Spleen (tissue), 11 donors: Measurements from ENCODE around the gene TSPO. TPM values are rescaled to one million over a fixed set of nuclear protein-coding genes. Genes with fewer than 3 reads are reported as not detected.

Experiments used
- DNase-seq: peaks from one replicate; pipeline ENCODE4 v3.0.0-alpha.2; 2020
- H3K27ac ChIP-seq, 8 donors: fragments of 200-600 bp; sonication (generic) in 7 of 8; 1 replicate in 4 of 8; 2 replicates in 4 of 8; pipeline versions ENCODE4 v1.5.0 to v1.8.0; 2016 to 2021; ENCODE audit warnings: inconsistent platforms in 4 of 8, mild to moderate bottlenecking in 4 of 8, moderate library complexity in 1 of 8
- H3K27me3 ChIP-seq, 7 donors: fragments of 200-600 bp; sonication (generic) in 6 of 7; replicated peaks in 1 of 7; 1 replicate in 4 of 7; 2 replicates in 3 of 7; pipeline versions ENCODE4 v1.5.0 to v1.8.0; 2016 to 2021; ENCODE audit warnings: inconsistent platforms in 3 of 7, mild to moderate bottlenecking in 1 of 7
- H3K36me3 ChIP-seq, 6 donors: fragments of 200-600 bp; sonication (generic) in 5 of 6; 1 replicate in 4 of 6; 2 replicates in 2 of 6; pipeline versions ENCODE4 v1.5.0 to v1.8.0; 2016 to 2021; ENCODE audit warnings: inconsistent platforms in 2 of 6
- H3K4me1 ChIP-seq, 6 donors: fragments of 200-600 bp; sonication (generic) in 5 of 6; 1 replicate in 3 of 6; 2 replicates in 3 of 6; pipeline versions ENCODE4 v1.5.0 to v1.8.0; 2016 to 2021; ENCODE audit warnings: inconsistent platforms in 3 of 6
- H3K4me3 ChIP-seq, 8 donors: fragments of 200-600 bp; sonication (generic) in 7 of 8; 1 replicate in 4 of 8; 2 replicates in 4 of 8; pipeline versions ENCODE4 v1.5.0 to v1.8.0; 2016 to 2021; ENCODE audit warnings: inconsistent platforms in 4 of 8, mild to moderate bottlenecking in 4 of 8, moderate library complexity in 2 of 8
- H3K9me3 ChIP-seq, 8 donors: fragments of 200-600 bp; sonication (generic) in 7 of 8; 1 replicate in 4 of 8; 2 replicates in 4 of 8; pipeline versions ENCODE4 v1.5.0 to v1.8.0; 2016 to 2021; ENCODE audit warnings: inconsistent platforms in 4 of 8
- POLR2A ChIP-seq, 3 donors: fragments of 450-650 bp; IDR thresholded peaks; one replicate each; pipeline ENCODE4 v1.5.1; 2017; ENCODE audit warnings: antibody characterized with exemption in 3 of 3, mild to moderate bottlenecking in 1 of 3
- POLR2AphosphoS5 ChIP-seq, 3 donors: sonication (generic); formaldehyde crosslinking; IDR thresholded peaks; one replicate each; pipeline ENCODE4 v1.5.1; 2017; ENCODE audit warnings: antibody characterized with exemption in 3 of 3
- WGBS, 5 donors: extraction: QIAGEN DNeasy Blood & Tissue Kit in 3 of 5; methylation state at CpG; one replicate each; pipeline versions ENCODE4 v1.1.5 to v1.1.7; 2013 to 2018; 5-methylcytosine and 5-hydroxymethylcytosine counted together
- intact Hi-C: fragments of 100-400 bp; cut with DNase I; formaldehyde crosslinking; loops from one replicate; pipeline ENCODE4 v1.15.0; 2023; ENCODE audit warnings: low total_unique reads
- polyA plus RNA-seq, 3 donors: library from polyadenylated mRNA; stranded (reverse); fragments of 200-250 nt; gene quantifications; one replicate each; pipeline ENCODE4 v1.2.1, GENCODE V29; 2013
- total RNA-seq, 7 donors: library from RNA; depleted of rRNA in 3 of 7; stranded (reverse); fragments of >200 nt in 3 of 7; fragmentation: NEBNext Ultra II Directional in 4 of 7; extraction: Animal tissue kit (Norgen Biotek cat#: 25700) in 4 of 7; gene quantifications; one replicate each; pipeline versions ENCODE4 v1.1.0 to v1.2.1, GENCODE V29; 2016 to 2021
- TF ChIP-seq, protein P1 (sequence below), 11 experiments: fragments of 200-600 bp in 7 of 11; fragments of 450-650 bp in 4 of 11; sonication (generic) in 4 of 11; IDR thresholded peaks in 8 of 11; conservative IDR thresholded peaks in 3 of 11; 1 replicate in 7 of 11; 2 replicates in 4 of 11; pipeline versions ENCODE4 v1.4.0 to v1.8.0; 2016 to 2021; ENCODE audit warnings: antibody characterized with exemption in 11 of 11, inconsistent platforms in 4 of 11, mild to moderate bottlenecking in 1 of 11
- donor health status: healthy with polysubstance abuse.
- donor health status: DM: no; HTN: no; CAD: no; lungs with moderate emphysema.
- donor health status: DM: no; HTN: no; CAD: no.
- donor health status: Bipolar disorder and iron deficiency.
- donor health status: healthy.
- donor health status: DM: no; HTN: no; CAD: no.
- donor health status: DM: yes; HTN: yes; CAD: no.

The TSPO gene
- total and polyA plus RNA-seq, 10 donors: 90.1 to 596 (median 152) TPM

DNA sequence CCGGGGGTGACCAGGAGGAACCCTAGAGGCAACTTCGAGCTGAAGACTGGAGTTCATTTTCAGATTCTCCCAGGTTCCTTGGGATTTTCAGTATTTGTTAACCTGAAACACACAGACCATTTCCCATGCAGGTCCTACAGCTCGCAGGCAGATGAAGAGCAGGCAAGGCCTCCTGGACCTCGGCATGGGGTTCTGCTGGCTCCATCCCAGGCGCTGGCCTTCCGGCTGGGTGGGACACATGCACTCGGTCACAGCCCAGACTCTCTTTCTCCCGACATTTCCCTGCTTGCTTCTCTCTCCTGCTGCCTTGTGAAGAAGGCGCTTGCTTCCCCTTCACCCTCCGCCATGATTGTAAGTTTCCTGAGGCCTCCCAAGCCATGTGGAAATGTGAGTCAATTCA is 51.0 kb downstream of the TSPO start:
- H3K4me1 ChIP-seq: peaks cover 0 to 11% (median 4%) of the 10 kb centered on the region in 6 donors
- no peaks in the 10 kb centered on the region for H3K9me3 ChIP-seq
- no peak overlapping the region for H3K4me3 ChIP-seq
- no peak for DNase-seq
- H3K27me3 ChIP-seq: peaks cover 0 to 21% (median 0%) of the 10 kb centered on the region in 7 donors
- TF ChIP-seq POLR2A (IDR thresholded peaks at IDR 0.05): no peak
- TF ChIP-seq POLR2AphosphoS5 (IDR thresholded peaks at IDR 0.05): no peak
- TF ChIP-seq, protein P1, sequence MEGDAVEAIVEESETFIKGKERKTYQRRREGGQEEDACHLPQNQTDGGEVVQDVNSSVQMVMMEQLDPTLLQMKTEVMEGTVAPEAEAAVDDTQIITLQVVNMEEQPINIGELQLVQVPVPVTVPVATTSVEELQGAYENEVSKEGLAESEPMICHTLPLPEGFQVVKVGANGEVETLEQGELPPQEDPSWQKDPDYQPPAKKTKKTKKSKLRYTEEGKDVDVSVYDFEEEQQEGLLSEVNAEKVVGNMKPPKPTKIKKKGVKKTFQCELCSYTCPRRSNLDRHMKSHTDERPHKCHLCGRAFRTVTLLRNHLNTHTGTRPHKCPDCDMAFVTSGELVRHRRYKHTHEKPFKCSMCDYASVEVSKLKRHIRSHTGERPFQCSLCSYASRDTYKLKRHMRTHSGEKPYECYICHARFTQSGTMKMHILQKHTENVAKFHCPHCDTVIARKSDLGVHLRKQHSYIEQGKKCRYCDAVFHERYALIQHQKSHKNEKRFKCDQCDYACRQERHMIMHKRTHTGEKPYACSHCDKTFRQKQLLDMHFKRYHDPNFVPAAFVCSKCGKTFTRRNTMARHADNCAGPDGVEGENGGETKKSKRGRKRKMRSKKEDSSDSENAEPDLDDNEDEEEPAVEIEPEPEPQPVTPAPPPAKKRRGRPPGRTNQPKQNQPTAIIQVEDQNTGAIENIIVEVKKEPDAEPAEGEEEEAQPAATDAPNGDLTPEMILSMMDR (IDR thresholded peaks at IDR 0.05 in 8 of 11, conservative IDR thresholded peaks at IDR 0.05 in 3 of 11): no peak
- no peak overlapping the region for H3K27ac ChIP-seq
- 87 to 96% (median 93%) methylated on average over 10 of the region's 10 CpGs for WGBS, 5 donors
- intact Hi-C loops: no loop called here
- H3K36me3 ChIP-seq: peaks cover 0 to 3% (median 0%) of the 10 kb centered on the region in 6 donors

DNA sequence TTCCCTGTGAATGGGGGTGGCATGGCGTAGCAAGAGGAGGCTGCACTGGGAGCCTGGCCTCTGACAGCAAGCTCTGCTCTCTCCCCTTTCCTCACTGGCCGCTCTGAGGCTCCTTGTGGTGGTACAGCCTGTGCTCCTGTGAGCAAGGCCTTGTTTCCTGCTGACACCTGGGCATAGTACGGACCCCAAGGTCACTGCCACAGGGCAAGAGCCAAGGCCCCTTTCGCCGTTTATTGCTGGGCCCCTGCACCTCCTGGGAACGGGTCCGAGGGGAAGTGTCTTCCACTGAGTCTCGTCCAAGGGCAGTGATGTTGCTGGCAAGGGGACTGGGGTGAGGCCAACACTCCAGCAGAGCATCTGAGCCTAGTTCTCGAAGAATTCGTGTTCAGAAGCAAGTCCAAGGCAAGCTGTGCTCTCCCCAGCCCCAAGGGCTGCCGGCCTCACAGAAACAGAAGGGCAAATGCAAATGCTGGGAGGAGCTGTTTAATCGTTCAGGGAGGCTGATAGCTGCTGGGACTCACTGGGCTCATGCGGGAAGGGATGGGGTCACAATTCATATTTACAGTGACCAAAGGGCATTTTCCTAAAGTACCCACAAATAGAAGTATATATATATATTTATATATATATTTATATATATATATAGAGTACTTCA is 51.5 kb downstream of the TSPO start:
- Histone ChIP-seq H3K4me1 (peaks cover 0 to 11% (median 4%) of the 10 kb centered on the region in 6 donors), H3K36me3 (peaks cover 0 to 8% (median 0%) of the 10 kb centered on the region in 6 donors), H3K27ac (no peak overlapping the region), H3K9me3 (no peaks in the 10 kb centered on the region), H3K27me3 (peaks cover 0 to 16% (median 0%) of the 10 kb centered on the region in 7 donors), H3K4me3 (no peak overlapping the region)
- WGBS, 5 donors: 76 to 80% (median 79%) methylated on average over 9 to 13 of the region's 13 CpGs
- no peak for DNase-seq
- TF ChIP-seq, protein P1 (IDR thresholded peaks at IDR 0.05 in 8 of 11, conservative IDR thresholded peaks at IDR 0.05 in 3 of 11): no peak
- TF ChIP-seq POLR2A (IDR thresholded peaks at IDR 0.05) (no peak), POLR2AphosphoS5 (IDR thresholded peaks at IDR 0.05) (no peak)
- intact Hi-C loops: no loop called here

DNA sequence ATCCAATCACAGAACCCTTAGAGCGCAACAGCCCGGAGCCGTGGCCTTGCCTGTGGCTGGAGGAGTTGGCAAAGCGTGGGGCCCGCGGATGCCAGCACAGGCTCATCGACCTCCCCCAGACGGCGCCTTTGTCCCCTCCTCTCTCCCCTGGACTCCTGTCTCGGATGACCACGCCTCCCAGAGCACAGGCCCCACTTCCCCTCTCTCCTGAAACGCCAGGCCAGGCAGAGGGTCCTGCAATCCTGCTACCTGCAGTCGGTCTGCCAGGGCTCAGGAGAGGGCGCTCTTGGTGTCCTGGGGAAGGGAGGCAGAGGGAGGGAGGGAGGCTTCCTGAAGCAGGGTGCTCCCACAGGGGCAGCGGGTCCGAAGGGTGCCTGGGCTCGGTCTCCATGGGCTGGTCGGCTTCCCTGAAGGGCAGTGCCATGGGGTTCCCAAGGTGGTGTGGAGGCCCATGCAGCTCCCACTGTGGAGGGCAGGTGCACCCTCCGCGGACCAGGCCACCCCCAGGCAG is 52.2 kb downstream of the TSPO start:
- no peak overlapping the region for H3K4me3 ChIP-seq
- H3K9me3 ChIP-seq: no peaks in the 10 kb centered on the region
- peaks cover 0 to 11% (median 4%) of the 10 kb centered on the region in 6 donors for H3K4me1 ChIP-seq
- TF ChIP-seq POLR2AphosphoS5 (IDR thresholded peaks at IDR 0.05): no peak
- TF ChIP-seq, protein P1 (IDR thresholded peaks at IDR 0.05 in 8 of 11, conservative IDR thresholded peaks at IDR 0.05 in 3 of 11): no peak
- TF ChIP-seq POLR2A (IDR thresholded peaks at IDR 0.05): no peak
- intact Hi-C loops: no loop called here
- H3K36me3 ChIP-seq: peaks cover 0 to 13% (median 0%) of the 10 kb centered on the region in 6 donors
- no peak overlapping the region for H3K27ac ChIP-seq
- WGBS, 5 donors: 73 to 88% (median 81%) methylated on average over 16 to 20 of the region's 20 CpGs
- peaks cover 0 to 9% (median 0%) of the 10 kb centered on the region in 7 donors for H3K27me3 ChIP-seq
- DNase-seq: no peak

DNA sequence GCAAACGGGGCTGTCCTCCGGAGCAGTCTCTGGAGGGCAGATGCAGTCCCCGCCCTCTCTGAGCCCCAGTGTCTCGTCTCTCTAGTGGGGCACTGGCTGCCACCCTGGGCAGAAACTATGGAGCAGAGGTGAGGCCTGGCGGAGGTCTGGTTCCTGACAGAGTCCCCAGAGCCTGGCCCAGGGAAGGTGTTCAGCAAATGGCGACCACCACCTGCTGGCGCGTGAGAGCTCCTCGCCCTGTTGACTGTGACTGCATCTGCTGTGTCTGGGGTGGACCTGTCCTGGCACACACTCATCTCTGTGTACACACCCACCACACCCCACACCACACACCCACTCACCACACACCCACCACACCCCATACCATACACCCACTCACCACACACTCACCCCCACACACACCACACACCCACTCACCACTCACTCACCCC is 53.9 kb downstream of the TSPO start:
- Histone ChIP-seq H3K27me3 (peaks cover 0 to under 1% (median 0%) of the 10 kb centered on the region in 7 donors), H3K36me3 (peaks cover 0 to 21% (median 0%) of the 10 kb centered on the region in 6 donors), H3K9me3 (no peaks in the 10 kb centered on the region), H3K27ac (peak overlapping the region in 1 of 8 donors; percentile 50), H3K4me1 (peaks cover 0 to 11% (median 4%) of the 10 kb centered on the region in 6 donors), H3K4me3 (no peak overlapping the region)
- TF ChIP-seq POLR2A (IDR thresholded peaks at IDR 0.05): no peak
- TF ChIP-seq, protein P1 (IDR thresholded peaks at IDR 0.05 in 8 of 11, conservative IDR thresholded peaks at IDR 0.05 in 3 of 11): no peak
- no peak for TF ChIP-seq POLR2AphosphoS5 (IDR thresholded peaks at IDR 0.05)
- no peak for DNase-seq
- WGBS, 5 donors: 88 to 96% (median 94%) methylated on average over 6 to 9 of the region's 9 CpGs
- intact Hi-C loops: no loop called here
